Measurements from ENCODE around the gene IGF2R. TPM values are rescaled to one million over a fixed set of nuclear protein-coding genes. Genes with fewer than 3 reads are reported as not detected.
A peak's percentile ranks its signal among the peaks of the same experiment; 100 is the strongest.
"Not testable (repeated sequence)": the region's sequence is repeated elsewhere in the genome, so short reads cannot be mapped to it uniquely, and the experiment has no call there.

The IGF2R gene
- polyA plus RNA-seq, 3 donors from 2014 or later, result 17.2 to 54.9 (median 21.4) TPM

- Mint-ChIP-seq H3K4me1 (peaks cover 19 to 32% of the 10 kb centered on the region in 2 donors), H3K27ac (peak overlapping the region in 4 of 6 donors; percentile 57 to 81 (median 63)), H3K36me3 (peaks cover 23 to 78% (median 43%) of the 10 kb centered on the region in 3 donors), H3K27me3 (ENCODE audit: low read depth in 3 of 3) (peaks cover 3 to 15% (median 10%) of the 10 kb centered on the region in 3 donors), H3K9me3 (no peaks in the 10 kb centered on the region), H3K4me3 (no peak overlapping the region)
- no peak for DNase-seq
These were observed 119.3 kb downstream of the IGF2R start for GRCh38 chr6:160088069-160088783.

DNA sequence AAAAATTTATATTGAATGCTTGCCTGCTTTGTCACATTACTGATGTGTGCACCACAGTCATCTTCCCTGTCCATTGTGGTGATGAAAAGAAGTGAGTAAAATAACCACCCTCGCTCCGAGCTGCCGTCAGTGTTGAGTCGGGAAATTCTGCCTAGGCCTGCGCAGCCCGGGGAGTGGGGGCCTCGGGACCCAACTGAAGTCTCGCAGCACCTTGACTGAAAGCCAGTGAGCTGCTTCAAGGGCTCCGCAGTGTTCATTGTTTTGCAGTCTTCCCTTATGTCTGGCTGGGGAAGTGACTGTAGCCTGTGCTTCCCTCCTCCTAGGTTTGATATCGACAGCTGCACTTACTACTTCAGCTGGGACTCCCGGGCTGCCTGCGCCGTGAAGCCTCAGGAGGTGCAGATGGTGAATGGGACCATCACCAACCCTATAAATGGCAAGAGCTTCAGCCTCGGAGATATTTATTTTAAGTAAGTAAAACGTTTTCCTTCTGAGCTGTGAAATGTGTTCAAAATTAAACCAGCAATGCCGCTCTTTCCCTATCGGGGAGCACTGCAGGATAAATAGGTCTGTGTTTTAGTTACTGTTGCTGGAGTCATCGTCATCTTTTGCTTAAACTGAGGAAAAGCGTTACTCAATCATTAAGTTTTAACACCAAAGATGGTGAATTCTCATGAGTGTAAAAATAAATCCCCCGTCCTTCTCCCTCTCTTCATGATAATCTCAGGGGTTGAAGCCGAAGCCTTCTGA, 120.1 kb downstream of the IGF2R start:
- H3K27me3 Mint-ChIP-seq (ENCODE audit: low read depth in 3 of 3), result peaks cover 3 to 16% (median 12%) of the 10 kb centered on the region in 3 donors
- no peak overlapping the region for H3K4me3 Mint-ChIP-seq
- peaks cover 24 to 77% (median 43%) of the 10 kb centered on the region in 3 donors for H3K36me3 Mint-ChIP-seq
- no peak for DNase-seq
- H3K27ac Mint-ChIP-seq, result peak overlapping the region in 1 of 6 donors; percentile 3
- H3K4me1 Mint-ChIP-seq, result peaks cover 19 to 29% of the 10 kb centered on the region in 2 donors
- no peaks in the 10 kb centered on the region for H3K9me3 Mint-ChIP-seq

DNA sequence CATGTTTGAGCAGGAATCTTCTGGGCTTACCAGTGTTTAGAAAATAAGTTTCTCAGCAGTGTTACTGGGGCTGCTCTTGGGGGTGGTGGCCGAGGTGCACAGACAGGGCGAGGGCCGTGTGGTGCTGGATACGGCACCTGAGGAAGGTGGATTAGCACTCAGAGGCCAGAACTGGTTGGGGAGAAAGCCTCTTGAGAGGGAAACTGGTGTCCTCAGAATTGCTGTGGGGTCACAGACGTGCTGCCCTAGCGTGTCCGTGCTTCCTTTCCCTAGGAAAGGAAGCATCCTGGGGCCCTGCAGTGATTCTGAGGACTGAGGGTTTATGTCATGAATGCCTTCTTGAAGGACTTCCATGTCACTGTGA, 120.6 kb downstream of the IGF2R start:
- no peak for DNase-seq
- Mint-ChIP-seq H3K27me3 (ENCODE audit: low read depth in 3 of 3) (peaks cover 3 to 16% (median 12%) of the 10 kb centered on the region in 3 donors), H3K36me3 (peaks cover 25 to 77% (median 43%) of the 10 kb centered on the region in 3 donors), H3K4me3 (no peak overlapping the region), H3K27ac (peak overlapping the region in 1 of 6 donors; percentile 3), H3K4me1 (peaks cover 19 to 26% of the 10 kb centered on the region in 2 donors), H3K9me3 (no peaks in the 10 kb centered on the region)

- H3K27ac Mint-ChIP-seq, DNase-seq, H3K9me3 Mint-ChIP-seq, H3K4me3 Mint-ChIP-seq: not testable (repeated sequence)
- Mint-ChIP-seq H3K36me3 (peaks cover 18 to 75% (median 38%) of the 10 kb centered on the region in 3 donors), H3K4me1 (peaks cover 9 to 16% of the 10 kb centered on the region in 2 donors), H3K27me3 (ENCODE audit: low read depth in 3 of 3) (peaks cover 3 to 16% (median 14%) of the 10 kb centered on the region in 3 donors)
These were observed 121.8 kb downstream of the IGF2R start for GRCh38 chr6:160090442-160091239.

DNA sequence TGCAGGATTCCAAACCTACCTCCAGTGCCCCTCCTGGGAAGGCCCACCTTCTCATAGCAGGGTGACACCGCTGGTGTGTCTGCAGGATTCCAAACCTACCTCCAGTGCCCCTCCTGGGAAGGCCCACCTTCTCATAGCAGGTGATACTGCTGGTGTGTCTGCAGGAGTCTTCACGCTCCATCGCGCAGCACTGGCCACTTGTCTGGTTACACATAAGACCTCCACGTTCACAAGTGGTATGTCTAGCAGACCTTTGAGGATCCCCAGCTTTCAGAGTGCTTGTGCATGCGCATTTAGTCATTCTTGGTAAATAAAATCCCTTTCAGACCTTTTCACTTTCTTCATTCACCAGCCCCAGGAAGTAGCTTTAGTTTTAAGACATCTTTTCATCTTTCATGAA, 123.3 kb downstream of the IGF2R start:
- not testable (repeated sequence) for H3K4me1 Mint-ChIP-seq, H3K4me3 Mint-ChIP-seq, DNase-seq, H3K9me3 Mint-ChIP-seq
- Mint-ChIP-seq H3K27ac (peak overlapping the region in 1 of 6 donors; percentile 65), H3K36me3 (peaks cover 21 to 74% (median 43%) of the 10 kb centered on the region in 3 donors), H3K27me3 (ENCODE audit: low read depth in 3 of 3) (peaks cover 4 to 18% (median 13%) of the 10 kb centered on the region in 3 donors)

- H3K27me3 Mint-ChIP-seq (ENCODE audit: low read depth in 3 of 3), result peaks cover 3 to 18% (median 13%) of the 10 kb centered on the region in 3 donors
- H3K4me3 Mint-ChIP-seq, result no peak overlapping the region
- H3K9me3 Mint-ChIP-seq, result no peaks in the 10 kb centered on the region
- DNase-seq, result no peak
- peak overlapping the region in 2 of 6 donors; percentile 61 to 65 for H3K27ac Mint-ChIP-seq
- peaks cover 0 to 5% of the 10 kb centered on the region in 2 donors for H3K4me1 Mint-ChIP-seq
- H3K36me3 Mint-ChIP-seq, result peaks cover 21 to 76% (median 43%) of the 10 kb centered on the region in 3 donors
These were observed 123.7 kb downstream of the IGF2R start for GRCh38 chr6:160092602-160093001.

GRCh38 chr6:160093061-160093460, 124.2 kb downstream of the IGF2R start:
- H3K27me3 Mint-ChIP-seq (ENCODE audit: low read depth in 3 of 3), result peaks cover 3 to 17% (median 10%) of the 10 kb centered on the region in 3 donors
- peaks cover 18 to 78% (median 42%) of the 10 kb centered on the region in 3 donors for H3K36me3 Mint-ChIP-seq
- H3K9me3 Mint-ChIP-seq, result no peaks in the 10 kb centered on the region
- H3K27ac Mint-ChIP-seq, result peak overlapping the region in 2 of 6 donors; percentile 31 to 56
- no peak overlapping the region for H3K4me3 Mint-ChIP-seq
- H3K4me1 Mint-ChIP-seq, result peaks cover 0 to 3% of the 10 kb centered on the region in 2 donors
- DNase-seq, result no peak

- no peak for DNase-seq
- H3K4me1 Mint-ChIP-seq, result peaks cover 2 to 3% of the 10 kb centered on the region in 2 donors
- H3K9me3 Mint-ChIP-seq, result no peaks in the 10 kb centered on the region
- H3K27ac Mint-ChIP-seq, result peak overlapping the region in 4 of 6 donors; percentile 10 to 57 (median 40)
- H3K4me3 Mint-ChIP-seq, result no peak overlapping the region
- peaks cover 3 to 15% (median 10%) of the 10 kb centered on the region in 3 donors for H3K27me3 Mint-ChIP-seq (ENCODE audit: low read depth in 3 of 3)
- H3K36me3 Mint-ChIP-seq, result peaks cover 17 to 80% (median 45%) of the 10 kb centered on the region in 3 donors
These were observed 125.1 kb downstream of the IGF2R start for GRCh38 chr6:160093946-160094345.

GRCh38 chr6:160095146-160095845, 126.4 kb downstream of the IGF2R start:
- H3K4me3 Mint-ChIP-seq, result no peak overlapping the region
- no peak for DNase-seq
- peaks cover 1 to 15% (median 10%) of the 10 kb centered on the region in 3 donors for H3K27me3 Mint-ChIP-seq (ENCODE audit: low read depth in 3 of 3)
- peaks cover 17 to 68% (median 33%) of the 10 kb centered on the region in 3 donors for H3K36me3 Mint-ChIP-seq
- H3K4me1 Mint-ChIP-seq, result peaks cover 5 to 14% of the 10 kb centered on the region in 2 donors
- no peaks in the 10 kb centered on the region for H3K9me3 Mint-ChIP-seq
- H3K27ac Mint-ChIP-seq, result peak overlapping the region in 3 of 6 donors; percentile 47 to 57 (median 57)

DNA sequence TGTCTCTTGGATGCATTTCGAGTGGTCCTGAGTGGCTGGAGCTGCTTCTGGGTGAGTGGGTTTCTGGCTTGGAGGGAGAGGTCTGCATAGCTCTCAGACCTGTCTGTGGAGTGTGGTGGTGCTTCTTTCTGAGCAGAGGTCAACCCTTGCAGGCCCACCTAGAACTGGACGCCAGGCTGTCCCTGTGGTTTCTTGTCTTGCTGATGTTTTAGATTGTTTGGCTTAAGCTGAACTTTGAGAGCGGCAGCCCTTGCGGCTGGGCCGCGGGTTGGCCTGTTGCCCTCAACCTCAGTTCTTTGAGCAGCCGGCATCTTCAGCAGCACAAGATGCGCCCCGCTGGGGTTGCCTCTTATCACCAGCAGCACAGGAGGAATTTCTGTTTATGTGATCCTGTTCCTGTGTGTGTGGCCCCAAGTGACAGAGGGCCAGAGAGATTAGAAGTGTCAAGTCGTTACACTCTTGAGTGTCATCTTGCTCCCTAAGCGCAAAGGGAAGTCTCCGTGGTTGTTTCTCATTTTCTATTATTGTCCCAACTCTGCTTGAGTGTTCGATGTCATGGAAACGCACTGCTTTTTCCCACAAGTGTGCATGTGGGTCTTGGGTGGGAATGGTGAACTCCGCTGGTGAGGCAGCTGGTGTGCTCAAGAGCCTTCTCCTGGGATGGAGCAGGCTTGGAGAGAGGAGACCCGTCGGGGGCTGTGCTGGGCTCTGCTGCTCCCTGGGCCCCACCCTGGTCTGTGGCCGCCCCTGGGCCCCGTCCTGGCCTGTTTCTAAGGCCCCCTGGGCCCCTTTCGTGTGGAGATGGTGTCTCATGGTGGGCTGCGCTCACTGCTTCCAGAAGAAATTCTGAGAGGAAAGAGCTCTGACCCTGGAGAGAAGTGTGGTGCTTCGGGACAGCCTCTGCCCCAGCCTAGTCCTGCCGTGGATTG, 132.7 kb downstream of the IGF2R start:
- Mint-ChIP-seq H3K27me3 (ENCODE audit: low read depth in 3 of 3) (peaks cover 0 to 15% (median 6%) of the 10 kb centered on the region in 3 donors), H3K4me1 (peaks cover 25 to 37% of the 10 kb centered on the region in 2 donors), H3K4me3 (peak overlapping the region in 4 of 5 donors; percentile 3 to 30 (median 24)), H3K27ac (peak overlapping the region; percentile 18 to 89 (median 83)), H3K36me3 (peaks cover 21 to 58% (median 36%) of the 10 kb centered on the region in 3 donors), H3K9me3 (no peaks in the 10 kb centered on the region)
- no peak for DNase-seq

DNA sequence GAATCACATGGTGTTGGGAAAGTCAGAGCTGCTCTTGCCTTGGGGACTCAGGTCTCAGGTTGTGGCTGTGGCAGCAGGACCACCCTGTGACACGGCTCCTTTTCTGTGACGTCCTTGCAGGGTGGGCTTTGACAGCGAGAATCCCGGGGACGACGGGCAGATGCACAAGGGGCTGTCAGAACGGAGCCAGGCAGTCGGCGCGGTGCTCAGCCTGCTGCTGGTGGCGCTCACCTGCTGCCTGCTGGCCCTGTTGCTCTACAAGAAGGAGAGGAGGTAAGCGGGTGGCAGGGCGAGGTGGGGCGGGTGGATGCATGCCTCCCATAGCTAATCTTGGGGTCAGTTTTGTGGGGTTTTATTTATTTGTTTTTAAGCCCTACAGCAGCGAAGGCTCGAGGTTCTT, 133.5 kb downstream of the IGF2R start:
- peaks cover 21 to 55% (median 33%) of the 10 kb centered on the region in 3 donors for H3K36me3 Mint-ChIP-seq

More for the DNA sequence above, 133.5 kb downstream of the IGF2R start:
- Mint-ChIP-seq H3K27ac (peak overlapping the region in 4 of 6 donors; percentile 12 to 89 (median 31)), H3K9me3 (no peaks in the 10 kb centered on the region), H3K27me3 (ENCODE audit: low read depth in 3 of 3) (peaks cover 0 to 14% (median 6%) of the 10 kb centered on the region in 3 donors), H3K4me1 (peaks cover 25 to 37% of the 10 kb centered on the region in 2 donors), H3K4me3 (no peak overlapping the region)
- no peak for DNase-seq

Measured in immature natural killer cell (primary cell).